NCI-H1092 (cell line): ENCODE data around the gene GSE1.
"Not testable (repeated sequence)": the region's sequence is repeated elsewhere in the genome, so short reads cannot be mapped to it uniquely, and the experiment has no call there.

Experiments used
- DNase-seq: peaks from one replicate; lab custom pipeline; 2025; lab: John Stamatoyannopoulos, UW

GSE1 gene

DNA sequence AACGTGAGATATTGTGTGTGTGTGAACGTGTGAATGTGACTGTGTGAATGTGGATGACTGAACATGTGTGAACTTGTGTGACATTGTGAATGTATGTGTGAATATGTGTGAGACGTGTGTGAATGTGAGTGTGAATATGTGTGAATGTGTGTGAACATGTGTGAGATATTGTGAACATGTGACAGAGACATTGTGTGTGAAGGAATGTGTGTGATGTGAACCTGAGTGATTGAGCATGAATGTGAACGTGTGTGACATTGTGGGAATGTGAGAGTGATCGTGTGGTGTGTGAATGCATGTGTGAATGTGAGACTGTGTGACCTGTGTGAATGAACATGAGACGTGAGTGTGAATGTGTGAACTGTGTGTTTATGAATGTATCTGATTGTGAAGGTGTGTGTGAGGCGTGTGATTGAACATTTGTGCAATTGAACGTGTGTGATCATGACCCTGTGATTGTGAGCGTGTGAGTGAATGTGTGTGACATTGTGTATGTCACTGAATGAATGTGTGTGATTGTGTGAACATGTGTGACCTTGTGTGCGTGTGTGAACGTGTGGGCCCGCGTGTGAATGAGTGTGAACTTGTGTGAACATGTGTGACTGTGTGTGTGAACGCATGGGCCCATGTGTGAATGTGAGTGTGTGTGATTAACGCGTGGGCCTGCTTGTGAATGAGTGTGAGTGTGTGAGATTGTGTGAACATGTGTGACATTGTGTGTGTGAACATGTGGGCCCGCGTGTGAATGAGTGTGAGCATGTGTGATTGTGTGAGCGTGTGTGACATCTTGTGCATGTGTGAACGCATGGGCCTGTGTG lies 23.2 kb upstream of the GSE1 start:
- DNase-seq: no peak

DNA sequence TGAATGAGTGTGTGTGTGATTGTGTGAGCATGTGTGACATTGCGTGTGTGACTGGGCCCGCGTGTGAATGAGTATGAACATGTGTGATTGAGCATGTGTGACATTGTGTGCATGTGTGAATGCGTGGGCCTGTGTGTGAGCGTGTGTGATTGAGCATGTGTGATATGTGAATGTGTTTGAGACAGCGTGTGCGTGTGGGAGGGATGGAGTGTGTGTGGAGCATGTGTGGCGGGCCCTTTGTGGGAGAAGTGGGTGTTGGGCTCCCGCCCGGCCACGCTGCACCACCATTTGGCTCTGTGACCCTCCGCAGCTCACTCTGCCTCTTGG lies 22.7 kb upstream of the GSE1 start:
- DNase-seq: no peak

GRCh38 chr16:85591381-85591780 lies 21.7 kb upstream of the GSE1 start:
- no peak for DNase-seq

- not testable (repeated sequence) for DNase-seq
Measured at GRCh38 chr16:85592277-85592676, 20.8 kb upstream of the GSE1 start.

DNA sequence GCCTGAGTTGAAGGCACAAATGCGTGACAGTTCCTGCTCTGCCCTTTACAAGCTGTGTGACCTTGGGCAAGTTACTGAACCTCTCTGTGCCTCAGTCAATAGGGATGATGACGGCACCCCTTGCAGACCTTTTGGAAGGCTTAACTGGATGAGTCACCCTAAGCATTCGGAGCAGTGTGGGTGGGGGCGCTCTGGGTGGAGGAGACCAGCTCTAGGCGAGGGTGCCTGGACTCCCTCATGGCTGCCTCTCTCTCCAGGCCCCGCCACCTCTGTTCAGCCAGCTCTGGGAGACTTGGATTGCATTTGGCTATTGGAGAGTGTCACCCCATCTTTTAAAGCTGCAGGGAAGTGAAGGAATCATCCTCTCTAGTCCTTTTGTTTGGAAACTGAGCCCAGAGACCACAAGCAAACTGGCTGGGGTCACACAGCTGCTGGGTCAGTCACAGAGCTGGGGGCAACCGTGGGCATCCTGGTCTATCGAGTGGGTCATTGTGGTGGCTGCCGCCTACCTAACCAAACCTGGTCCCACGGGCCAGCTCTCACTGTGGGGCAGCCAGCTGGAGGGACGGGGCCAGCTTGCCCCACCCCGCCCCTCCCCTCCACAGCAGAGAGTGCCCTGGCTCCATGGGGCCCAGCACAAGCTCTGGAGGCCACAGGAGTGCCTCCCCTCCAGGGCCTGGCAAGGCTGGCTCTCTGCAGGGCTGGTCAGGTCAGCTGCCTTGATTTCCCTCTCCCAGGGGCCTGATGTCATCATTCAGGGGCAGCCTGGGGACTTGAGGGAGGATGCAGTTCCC lies 20.2 kb upstream of the GSE1 start:
- no peak for DNase-seq

DNA sequence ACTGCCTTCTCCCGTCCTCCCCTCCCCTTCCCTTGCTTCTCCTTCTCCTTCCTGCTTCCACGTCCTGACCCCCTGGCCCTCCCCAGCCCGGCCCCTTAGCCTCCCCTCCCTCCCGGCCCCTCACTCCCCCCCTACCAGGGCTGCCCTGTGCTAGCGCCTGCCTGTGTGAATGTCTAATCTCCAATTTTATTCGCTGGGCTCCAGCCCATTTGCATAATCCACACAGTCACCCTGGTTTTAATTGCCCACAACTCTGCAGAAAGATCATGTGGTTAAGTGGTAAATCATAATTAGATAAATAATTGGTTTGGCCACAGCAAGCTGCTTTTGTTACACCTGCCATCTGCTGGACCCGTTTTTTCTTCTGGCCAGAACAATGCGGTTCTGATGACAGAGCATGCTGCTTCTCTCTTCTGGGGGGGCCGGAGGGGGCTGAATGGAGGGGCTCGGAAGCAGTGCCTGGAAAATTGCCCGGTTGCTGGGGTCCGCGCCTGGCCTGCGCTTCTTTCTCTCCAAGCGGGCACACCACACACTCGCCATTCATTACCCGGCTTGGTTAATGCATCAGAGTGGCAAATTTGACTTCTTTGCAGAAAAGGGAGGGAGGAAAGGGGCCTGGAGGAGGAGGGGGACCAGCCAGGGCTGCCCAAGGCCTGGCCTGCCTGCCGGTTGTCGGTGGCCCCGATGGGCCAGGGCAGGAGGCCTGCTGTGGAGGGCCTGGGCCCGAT lies 19.5 kb upstream of the GSE1 start:
- DNase-seq: peak; percentile 85

- no peak for DNase-seq
Measured at GRCh38 chr16:85594273-85594977, 18.7 kb upstream of the GSE1 start.

DNA sequence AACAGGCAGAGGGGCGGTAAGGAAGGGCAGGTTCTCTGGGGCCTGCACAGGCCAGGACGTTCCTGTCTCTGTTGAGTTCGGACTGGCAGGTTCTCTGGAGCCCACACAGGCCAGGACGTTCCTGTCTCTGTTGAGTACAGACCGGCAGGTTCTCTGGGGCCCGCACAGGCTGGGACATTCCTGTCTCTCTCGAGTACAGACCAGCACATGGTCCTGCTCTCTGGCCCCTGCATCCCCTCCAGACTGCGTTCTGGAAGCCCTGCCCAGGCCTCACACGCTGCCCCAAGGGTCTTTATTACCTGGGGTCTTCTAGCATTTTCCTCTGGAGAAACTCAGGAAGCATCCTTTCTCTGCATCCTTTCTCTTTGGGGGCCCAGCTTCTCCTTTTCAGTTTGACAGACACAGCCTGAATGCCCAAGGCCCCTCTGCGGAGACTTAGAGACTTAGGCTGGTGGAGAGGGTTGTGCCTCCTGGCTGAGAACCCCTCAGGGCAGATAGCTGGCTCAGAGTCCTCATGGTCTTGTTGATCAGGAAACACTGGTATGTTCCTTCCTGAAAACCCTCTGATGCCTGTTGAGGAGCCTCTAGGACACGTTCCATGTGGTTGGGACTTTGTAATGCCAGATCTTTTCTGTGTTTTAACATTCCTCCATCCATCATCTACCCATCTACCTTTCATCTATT lies 18.0 kb upstream of the GSE1 start:
- no peak for DNase-seq

DNA sequence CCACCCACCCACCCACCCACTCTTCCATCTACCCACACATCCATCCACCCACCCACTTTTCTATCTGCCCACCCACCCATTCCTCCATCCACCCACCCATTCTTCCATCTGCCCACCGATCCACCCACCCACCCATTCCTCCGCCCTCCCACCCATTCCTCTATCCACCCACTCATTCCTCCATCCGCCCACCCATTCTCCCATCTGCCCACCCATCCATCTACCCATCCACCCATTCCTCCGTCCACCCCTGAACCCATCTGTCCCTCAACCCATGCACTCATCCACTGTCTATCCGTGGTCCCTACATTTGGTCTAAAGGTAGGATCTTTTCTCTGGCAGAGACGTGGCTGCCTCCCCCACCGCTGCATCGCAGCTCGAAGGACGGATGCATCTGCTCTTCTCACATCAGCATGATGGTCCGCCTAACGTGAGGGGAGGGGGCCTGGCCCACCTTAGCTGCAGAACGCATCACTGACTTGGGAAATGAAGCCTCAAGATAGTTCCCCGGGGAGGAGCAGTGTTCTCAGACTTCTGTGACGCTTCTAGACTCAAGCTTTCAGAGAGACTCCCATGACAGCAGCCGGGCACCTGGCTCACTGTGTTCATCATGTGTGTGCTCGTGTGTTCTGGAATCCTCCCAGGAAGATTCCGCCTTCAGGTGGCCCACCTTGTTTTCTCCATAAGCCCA lies 17.2 kb upstream of the GSE1 start:
- no peak for DNase-seq

DNA sequence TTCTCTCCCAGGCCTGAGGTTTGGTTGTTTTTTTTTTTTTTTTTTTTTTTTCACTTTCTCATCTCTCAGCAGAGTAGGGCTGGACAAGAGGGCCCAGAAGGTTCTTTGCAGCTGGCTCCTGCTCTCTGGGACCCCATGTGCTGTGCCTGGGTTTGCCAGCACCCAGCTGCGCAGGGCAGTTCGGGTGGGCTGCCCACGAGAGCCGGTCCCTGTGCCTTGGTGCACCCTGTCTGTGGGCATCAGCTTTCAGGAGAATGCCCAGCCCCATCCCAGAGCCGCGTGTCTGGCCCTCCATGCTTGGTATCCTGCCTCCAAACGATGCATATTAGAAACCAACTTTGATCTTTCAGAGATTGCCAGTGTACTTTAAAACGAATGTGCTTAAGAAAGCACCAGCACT lies 15.0 kb upstream of the GSE1 start:
- DNase-seq: no peak

DNA sequence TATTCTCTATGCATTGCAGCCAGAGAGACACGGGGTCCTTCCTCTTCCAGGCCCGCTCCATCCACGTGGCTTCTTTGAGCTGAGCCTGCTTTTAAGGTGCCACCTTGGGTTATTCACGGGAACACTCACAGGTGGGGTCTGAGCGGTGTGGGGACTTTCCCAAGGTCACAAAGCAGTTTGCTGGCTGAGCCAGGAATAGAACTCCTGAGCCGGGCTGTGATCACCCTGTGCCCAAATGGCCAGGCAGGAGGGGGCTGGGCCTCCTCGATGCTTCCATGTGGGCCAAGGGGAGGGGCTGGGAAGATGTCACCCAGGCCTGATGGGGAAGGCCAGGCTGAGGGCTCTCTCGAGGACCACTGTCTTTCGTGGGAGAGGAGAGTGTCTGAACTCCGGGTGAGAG lies 13.0 kb upstream of the GSE1 start:
- no peak for DNase-seq

GRCh38 chr16:85600530-85601271 lies 12.4 kb upstream of the GSE1 start:
- DNase-seq: no peak

GRCh38 chr16:85601272-85601639 lies 11.9 kb upstream of the GSE1 start:
- no peak for DNase-seq

DNA sequence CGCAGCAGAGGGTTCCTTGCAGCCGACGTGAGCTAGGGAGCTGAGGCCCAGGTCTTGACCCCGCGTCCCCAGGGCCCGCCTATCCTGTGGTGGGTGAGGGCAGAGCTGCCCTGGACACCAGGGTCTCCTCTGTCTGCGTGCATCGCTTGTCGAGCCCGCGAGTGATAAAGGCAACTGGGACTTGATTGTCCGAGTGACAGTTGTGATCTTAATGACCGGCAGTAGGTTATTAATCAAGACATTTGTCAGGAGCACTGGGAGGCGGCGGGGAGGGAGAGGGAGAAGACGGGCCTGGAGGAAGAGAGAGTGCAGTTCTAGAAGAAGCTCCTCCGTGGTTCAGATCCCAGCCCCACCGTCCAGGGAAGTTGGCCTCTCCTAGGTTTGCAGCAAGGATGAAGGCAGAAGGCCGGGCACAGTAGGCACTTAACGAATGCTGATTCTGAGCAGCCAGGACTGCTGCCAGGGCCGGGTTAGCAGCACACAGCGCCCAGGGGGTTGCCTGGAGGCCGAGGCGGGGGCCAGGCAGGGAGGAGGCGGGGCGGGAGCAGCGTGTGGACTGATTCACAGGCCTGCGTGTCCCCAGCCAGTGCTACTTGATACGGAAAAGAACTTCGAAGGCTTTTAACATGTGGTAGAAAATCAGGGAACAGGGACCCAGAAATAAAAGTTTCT lies 11.3 kb upstream of the GSE1 start:
- no peak for DNase-seq

DNA sequence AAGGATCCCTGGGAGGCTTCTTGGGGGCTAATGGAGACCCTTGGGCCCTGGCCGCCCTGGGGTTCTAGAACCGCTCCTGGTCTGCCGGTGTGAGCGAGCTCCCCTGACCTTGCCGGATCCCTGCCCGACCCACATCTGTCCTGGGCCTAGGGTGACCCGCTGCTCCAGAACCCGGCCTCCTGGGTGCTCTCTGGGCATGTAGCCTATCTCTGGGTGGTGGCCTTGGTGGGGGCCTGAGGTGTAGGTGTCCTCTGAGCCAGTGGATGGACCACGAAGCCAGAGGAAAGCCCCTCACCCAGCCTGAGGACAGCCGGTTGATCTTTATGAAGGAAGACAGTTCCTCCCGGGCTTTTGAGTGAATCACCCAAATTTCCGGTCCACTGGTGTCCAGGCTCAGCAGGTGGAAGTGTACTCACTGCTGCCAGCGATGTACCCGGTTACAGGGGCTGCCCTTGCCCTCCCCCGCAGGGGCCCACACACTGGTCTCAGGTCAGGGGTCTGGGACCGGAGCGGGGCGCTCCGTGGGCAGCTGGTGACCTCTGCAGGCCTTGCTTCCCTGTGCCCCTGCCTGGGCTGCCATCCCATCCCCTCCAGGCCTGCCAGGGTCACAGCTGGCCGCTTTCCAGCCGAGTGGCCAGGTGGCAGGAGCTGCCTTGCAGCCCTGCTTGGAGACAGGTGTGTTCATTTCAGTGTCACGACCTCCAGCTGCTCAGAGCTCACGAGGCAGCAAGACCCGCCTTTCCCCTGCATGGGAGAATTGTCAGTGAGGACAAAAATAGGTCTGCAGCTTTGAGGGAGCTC lies 10.5 kb upstream of the GSE1 start:
- DNase-seq: peak; percentile 67

- no peak for DNase-seq
Measured at GRCh38 chr16:85603203-85603755, 9.8 kb upstream of the GSE1 start.

- DNase-seq: no peak
Measured at GRCh38 chr16:85604145-85604705, 8.9 kb upstream of the GSE1 start.
